ENCODE results near the gene LRGUK. TPM values are rescaled to one million over a fixed set of nuclear protein-coding genes. Genes with fewer than 3 reads are reported as not detected.

The LRGUK gene
- total RNA-seq, 1 experiment from 2014 or later = 0.19 TPM

DNA sequence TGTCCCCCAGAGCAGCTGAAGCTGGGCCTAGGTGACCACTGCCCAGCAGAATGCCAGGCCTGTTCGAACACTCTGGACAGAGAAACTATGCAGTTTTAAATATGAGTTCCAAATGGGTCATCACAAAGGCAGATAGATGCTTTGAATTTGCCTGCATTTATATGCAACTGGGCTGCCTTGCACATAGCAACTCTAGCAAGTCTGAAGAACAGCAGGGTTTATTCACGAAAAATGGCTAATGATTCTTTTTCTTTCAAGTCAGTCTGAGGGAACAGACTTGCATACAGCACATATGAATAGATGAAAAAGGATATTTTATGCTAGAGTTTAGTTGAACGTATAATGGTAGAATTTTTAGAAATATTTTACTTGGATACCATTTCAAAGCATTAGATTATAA, 121.1 kb downstream of the LRGUK start:
- no TSS peak for BruUV-seq (replicated peaks)
- Mint-ChIP-seq H3K4me1 (ENCODE audit: insufficient read depth, unreplicated experiment) (no peaks in the 10 kb centered on the region), H3K4me3 (ENCODE audit: unreplicated experiment) (no peak overlapping the region), H3K36me3 (ENCODE audit: insufficient read depth, unreplicated experiment) (no peaks in the 10 kb centered on the region), H3K27ac (ENCODE audit: low read depth, unreplicated experiment) (no peak overlapping the region), H3K27me3 (ENCODE audit: insufficient read depth, unreplicated experiment) (no peaks in the 10 kb centered on the region), H3K9me3 (ENCODE audit: unreplicated experiment) (no peaks in the 10 kb centered on the region)
- intact Hi-C loops (cut with micrococcal nuclease) = no loop called here
- no peak for DNase-seq (ENCODE audit: unreplicated experiment)
- ChIA-PET CTCF (no interaction called here), POLR2A (no interaction called here)
- TF ChIP-seq CTCF (IDR thresholded peaks at IDR 0.05; ENCODE audit: unreplicated experiment) = no peak

GRCh38 chr7:134254311-134254710, 127.2 kb downstream of the LRGUK start:
- BruUV-seq (replicated peaks) = no TSS peak
- Mint-ChIP-seq H3K36me3 (ENCODE audit: insufficient read depth, unreplicated experiment) (no peaks in the 10 kb centered on the region), H3K4me3 (ENCODE audit: unreplicated experiment) (no peak overlapping the region), H3K27me3 (ENCODE audit: insufficient read depth, unreplicated experiment) (no peaks in the 10 kb centered on the region), H3K9me3 (ENCODE audit: unreplicated experiment) (no peaks in the 10 kb centered on the region), H3K27ac (ENCODE audit: low read depth, unreplicated experiment) (no peak overlapping the region), H3K4me1 (ENCODE audit: insufficient read depth, unreplicated experiment) (no peaks in the 10 kb centered on the region)
- DNase-seq (ENCODE audit: unreplicated experiment) = peak; percentile 33
- no peak for TF ChIP-seq CTCF (IDR thresholded peaks at IDR 0.05; ENCODE audit: unreplicated experiment)
- intact Hi-C loops (cut with micrococcal nuclease) = no loop called here
- POLR2A ChIA-PET = interaction anchor here (0.7 kb wide), 1 partner anchor 10 kb away, joined by 3 read pairs; no protein-coding TSS in a partner anchor
- CTCF ChIA-PET = interaction anchor here (0.7 kb wide), 1 partner anchor 396 kb away, joined by 3 read pairs; no protein-coding TSS in a partner anchor

- POLR2A ChIA-PET = no interaction called here
- Mint-ChIP-seq H3K36me3 (ENCODE audit: insufficient read depth, unreplicated experiment) (no peaks in the 10 kb centered on the region), H3K4me1 (ENCODE audit: insufficient read depth, unreplicated experiment) (no peaks in the 10 kb centered on the region), H3K27me3 (ENCODE audit: insufficient read depth, unreplicated experiment) (no peaks in the 10 kb centered on the region), H3K9me3 (ENCODE audit: unreplicated experiment) (no peaks in the 10 kb centered on the region), H3K27ac (ENCODE audit: low read depth, unreplicated experiment) (no peak overlapping the region), H3K4me3 (ENCODE audit: unreplicated experiment) (no peak overlapping the region)
- CTCF ChIA-PET = interaction anchor here (0.6 to 1.3 kb wide), 2 partner anchors 24 to 115 kb away, joined by 3 read pairs; no protein-coding TSS in a partner anchor
- DNase-seq (ENCODE audit: unreplicated experiment) = peak; percentile 2
- no TSS peak for BruUV-seq (replicated peaks)
- TF ChIP-seq CTCF (IDR thresholded peaks at IDR 0.05; ENCODE audit: unreplicated experiment) = no peak
- intact Hi-C loops (cut with micrococcal nuclease) = no loop called here
These were observed 128.7 kb downstream of the LRGUK start for GRCh38 chr7:134255814-134256213.

GRCh38 chr7:134262322-134262721, 135.2 kb downstream of the LRGUK start:
- Mint-ChIP-seq H3K4me3 (ENCODE audit: unreplicated experiment) (no peak overlapping the region), H3K36me3 (ENCODE audit: insufficient read depth, unreplicated experiment) (no peaks in the 10 kb centered on the region), H3K27ac (ENCODE audit: low read depth, unreplicated experiment) (no peak overlapping the region), H3K9me3 (ENCODE audit: unreplicated experiment) (peaks cover 10% of the 10 kb centered on the region), H3K4me1 (ENCODE audit: insufficient read depth, unreplicated experiment) (no peaks in the 10 kb centered on the region), H3K27me3 (ENCODE audit: insufficient read depth, unreplicated experiment) (peaks cover 32% of the 10 kb centered on the region)
- intact Hi-C loops (cut with micrococcal nuclease) = no loop called here
- TF ChIP-seq CTCF (IDR thresholded peaks at IDR 0.05; ENCODE audit: unreplicated experiment) = no peak
- ChIA-PET POLR2A (no interaction called here), CTCF (no interaction called here)
- BruUV-seq (replicated peaks) = no TSS peak
- no peak for DNase-seq (ENCODE audit: unreplicated experiment)
